ENCODE measurements around the gene KLHL3. TPM values are rescaled to one million over a fixed set of nuclear protein-coding genes. Genes with fewer than 3 reads are reported as not detected.

The KLHL3 gene
- total RNA-seq, 1 experiment from 2014 or later: 2.9 TPM

DNA sequence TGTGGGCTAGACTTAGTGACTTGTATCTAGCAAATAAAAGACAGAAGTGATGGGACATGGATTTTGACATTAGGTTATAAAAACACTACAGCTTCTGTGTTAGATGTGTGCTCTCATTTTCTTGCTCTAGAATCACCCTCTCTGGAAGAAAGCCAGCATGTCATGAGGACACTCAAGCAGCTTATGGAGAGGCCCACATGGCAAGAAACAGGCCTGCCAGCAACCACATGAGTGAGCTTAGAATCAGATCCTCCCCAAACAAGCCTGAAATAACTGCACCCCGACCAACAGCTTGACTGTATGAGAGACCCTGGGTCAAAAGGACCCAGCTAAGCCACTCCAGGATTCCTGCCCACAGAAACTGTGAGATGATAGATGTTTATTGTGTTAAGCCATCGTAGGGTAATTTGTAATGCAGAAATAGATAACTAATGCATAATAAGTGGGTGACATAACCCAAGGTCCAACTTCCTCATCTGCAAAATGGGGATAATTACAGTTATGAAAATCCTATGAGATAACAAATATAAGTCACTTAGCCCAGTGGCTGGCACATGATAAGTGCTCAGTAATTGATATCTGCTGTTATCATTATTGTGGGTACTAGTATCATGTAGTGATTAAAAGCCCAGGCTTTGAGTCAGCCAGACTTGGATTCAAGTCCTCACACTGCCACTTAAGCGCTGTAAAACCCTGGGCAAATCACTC, 86.5 kb downstream of the KLHL3 start:
- Histone ChIP-seq H3K9me2 (replicated peaks; ENCODE audit: low read length) (no peaks in the 10 kb centered on the region), H4K20me1 (ENCODE audit: low read length) (no peaks in the 10 kb centered on the region), H3K4me2 (ENCODE audit: low read length) (no peak overlapping the region), H2AFZ (ENCODE audit: low read length) (no peak overlapping the region), H3K27ac (ENCODE audit: low read length) (no peak overlapping the region), H3F3A (ENCODE audit: low read length, unreplicated experiment) (no peaks in the 10 kb centered on the region), H3K9me3 (ENCODE audit: low read length) (no peaks in the 10 kb centered on the region), H3K9ac (ENCODE audit: low read length) (no peak overlapping the region), H3K79me2 (ENCODE audit: low read length) (no peaks in the 10 kb centered on the region), H3K4me3 (ENCODE audit: low read length) (no peak overlapping the region), H3K27me3 (ENCODE audit: low read length) (no peaks in the 10 kb centered on the region), H3K36me3 (ENCODE audit: low read depth, low read length) (no peaks in the 10 kb centered on the region), H3K4me1 (ENCODE audit: insufficient read depth, low read length) (no peaks in the 10 kb centered on the region)
- ChIA-PET CTCF (interaction anchor here (0.7 kb wide), 1 partner anchor 14 kb away, joined by 3 read pairs; no protein-coding TSS in a partner anchor), POLR2A (ENCODE audit: unreplicated experiment) (no interaction called here)
- BruUV-seq (replicated peaks): no TSS peak
- intact Hi-C loops (cut with micrococcal nuclease): no loop called here
- ATAC-seq: no peak
- TF ChIP-seq, protein P1, sequence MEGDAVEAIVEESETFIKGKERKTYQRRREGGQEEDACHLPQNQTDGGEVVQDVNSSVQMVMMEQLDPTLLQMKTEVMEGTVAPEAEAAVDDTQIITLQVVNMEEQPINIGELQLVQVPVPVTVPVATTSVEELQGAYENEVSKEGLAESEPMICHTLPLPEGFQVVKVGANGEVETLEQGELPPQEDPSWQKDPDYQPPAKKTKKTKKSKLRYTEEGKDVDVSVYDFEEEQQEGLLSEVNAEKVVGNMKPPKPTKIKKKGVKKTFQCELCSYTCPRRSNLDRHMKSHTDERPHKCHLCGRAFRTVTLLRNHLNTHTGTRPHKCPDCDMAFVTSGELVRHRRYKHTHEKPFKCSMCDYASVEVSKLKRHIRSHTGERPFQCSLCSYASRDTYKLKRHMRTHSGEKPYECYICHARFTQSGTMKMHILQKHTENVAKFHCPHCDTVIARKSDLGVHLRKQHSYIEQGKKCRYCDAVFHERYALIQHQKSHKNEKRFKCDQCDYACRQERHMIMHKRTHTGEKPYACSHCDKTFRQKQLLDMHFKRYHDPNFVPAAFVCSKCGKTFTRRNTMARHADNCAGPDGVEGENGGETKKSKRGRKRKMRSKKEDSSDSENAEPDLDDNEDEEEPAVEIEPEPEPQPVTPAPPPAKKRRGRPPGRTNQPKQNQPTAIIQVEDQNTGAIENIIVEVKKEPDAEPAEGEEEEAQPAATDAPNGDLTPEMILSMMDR (conservative IDR thresholded peaks at IDR 0.05; ENCODE audit: low read depth, low read length): no peak
- TF ChIP-seq EZH2phosphoT487 (IDR thresholded peaks at IDR 0.05; ENCODE audit: borderline replicate concordance, low read length) (no peak), EZH2 (IDR thresholded peaks at IDR 0.05; ENCODE audit: low read length, unreplicated experiment) (no peak)
- no peak for DNase-seq

DNA sequence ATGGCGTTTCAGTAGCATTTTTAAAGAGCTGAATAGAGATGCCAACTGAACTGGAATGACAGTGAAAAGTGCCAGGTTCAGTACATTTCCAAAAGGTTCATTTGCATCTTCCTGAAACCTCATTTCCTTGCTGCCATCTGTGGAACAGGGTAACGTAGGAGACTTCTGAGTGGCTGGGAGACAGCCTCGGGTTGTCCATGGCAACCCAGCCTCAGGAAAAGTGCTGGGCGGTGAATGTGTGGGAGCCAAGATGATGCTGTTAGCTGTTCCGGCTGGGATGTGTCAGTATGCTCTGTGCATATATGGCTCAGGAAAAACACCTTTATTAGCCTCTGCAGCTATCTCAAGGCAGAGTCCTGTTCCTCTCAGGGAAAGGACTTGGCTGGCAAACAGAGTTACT, 87.5 kb downstream of the KLHL3 start:
- no peak for TF ChIP-seq EZH2phosphoT487 (IDR thresholded peaks at IDR 0.05; ENCODE audit: borderline replicate concordance, low read length)
- intact Hi-C loops (cut with micrococcal nuclease): no loop called here
- Histone ChIP-seq H3K27me3 (ENCODE audit: low read length) (no peaks in the 10 kb centered on the region), H4K20me1 (ENCODE audit: low read length) (no peaks in the 10 kb centered on the region), H3K9ac (ENCODE audit: low read length) (no peak overlapping the region), H3K9me3 (ENCODE audit: low read length) (no peaks in the 10 kb centered on the region), H3K9me2 (replicated peaks; ENCODE audit: low read length) (no peaks in the 10 kb centered on the region), H3K4me2 (ENCODE audit: low read length) (no peak overlapping the region), H3K4me1 (ENCODE audit: insufficient read depth, low read length) (no peaks in the 10 kb centered on the region), H3K27ac (ENCODE audit: low read length) (no peak overlapping the region), H3K79me2 (ENCODE audit: low read length) (no peaks in the 10 kb centered on the region), H3K36me3 (ENCODE audit: low read depth, low read length) (no peaks in the 10 kb centered on the region), H3K4me3 (ENCODE audit: low read length) (no peak overlapping the region), H3F3A (ENCODE audit: low read length, unreplicated experiment) (no peaks in the 10 kb centered on the region), H2AFZ (ENCODE audit: low read length) (no peak overlapping the region)
- BruUV-seq (replicated peaks): no TSS peak
- ChIA-PET POLR2A (ENCODE audit: unreplicated experiment) (no interaction called here), CTCF (no interaction called here)
- no peak for DNase-seq
- ATAC-seq: no peak

DNA sequence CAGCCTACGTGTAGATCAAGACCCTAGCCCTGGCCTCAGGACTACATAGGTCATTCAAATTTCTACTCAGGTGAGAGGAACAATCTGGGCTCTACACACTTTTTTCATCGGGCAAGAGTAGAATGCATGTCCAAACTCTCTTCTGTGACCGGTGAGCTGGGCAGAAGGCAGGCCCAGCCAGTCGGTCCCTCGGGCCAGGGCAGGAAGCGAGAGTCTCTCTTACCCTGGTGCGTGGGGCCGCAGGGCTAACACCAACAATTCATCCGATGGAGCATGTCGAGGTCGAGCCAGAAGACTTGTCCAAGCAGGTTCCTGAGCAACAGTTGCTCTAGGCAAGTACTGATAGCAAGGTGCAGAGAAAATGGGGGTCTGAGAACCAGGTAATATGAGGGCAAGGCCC, 88.5 kb downstream of the KLHL3 start:
- Histone ChIP-seq H3F3A (ENCODE audit: low read length, unreplicated experiment) (no peaks in the 10 kb centered on the region), H3K27me3 (ENCODE audit: low read length) (no peaks in the 10 kb centered on the region), H3K27ac (ENCODE audit: low read length) (no peak overlapping the region), H4K20me1 (ENCODE audit: low read length) (no peaks in the 10 kb centered on the region), H3K9ac (ENCODE audit: low read length) (no peak overlapping the region), H3K4me3 (ENCODE audit: low read length) (no peak overlapping the region), H3K79me2 (ENCODE audit: low read length) (no peaks in the 10 kb centered on the region), H3K9me3 (ENCODE audit: low read length) (no peaks in the 10 kb centered on the region), H2AFZ (ENCODE audit: low read length) (no peak overlapping the region), H3K4me1 (ENCODE audit: insufficient read depth, low read length) (no peaks in the 10 kb centered on the region), H3K9me2 (replicated peaks; ENCODE audit: low read length) (no peaks in the 10 kb centered on the region), H3K36me3 (ENCODE audit: low read depth, low read length) (no peaks in the 10 kb centered on the region), H3K4me2 (ENCODE audit: low read length) (no peak overlapping the region)
- DNase-seq (no peak), ATAC-seq (no peak)
- intact Hi-C loops (cut with micrococcal nuclease): no loop called here
- no peak for TF ChIP-seq EZH2 (IDR thresholded peaks at IDR 0.05; ENCODE audit: low read length, unreplicated experiment)
- TF ChIP-seq, protein P1 (conservative IDR thresholded peaks at IDR 0.05; ENCODE audit: low read depth, low read length): no peak
- no peak for TF ChIP-seq EZH2phosphoT487 (IDR thresholded peaks at IDR 0.05; ENCODE audit: borderline replicate concordance, low read length)
- ChIA-PET CTCF (no interaction called here), POLR2A (ENCODE audit: unreplicated experiment) (no interaction called here)
- no TSS peak for BruUV-seq (replicated peaks)

All from PC-3 (cell line).